Esophagus muscularis mucosa (tissue), 4 donors: ENCODE results near the gene TRMU. TPM values are rescaled to one million over a fixed set of nuclear protein-coding genes. Genes with fewer than 3 reads are reported as not detected.

Source experiments
- DNase-seq: peaks from one replicate; pipeline ENCODE4 v3.0.0-alpha.2; 2017; ENCODE audit errors: extremely low spot score
- H3K27ac ChIP-seq, 4 donors: fragments of 200-600 bp; sonication (generic); replicated peaks in 1 of 4; 1 replicate in 3 of 4; 2 replicates in 1 of 4; pipeline ENCODE4 v1.5.1; 2016 to 2019; ENCODE audit warnings: mild to moderate bottlenecking in 1 of 4
- H3K27me3 ChIP-seq, 4 donors: fragments of 200-600 bp; sonication (generic); one replicate each; pipeline versions ENCODE4 v1.5.1 to v1.6.0; 2016 to 2019
- H3K36me3 ChIP-seq, 4 donors: fragments of 200-600 bp; sonication (generic); one replicate each; pipeline ENCODE4 v1.5.1; 2016 to 2019
- H3K4me1 ChIP-seq, 4 donors: fragments of 200-600 bp; sonication (generic); one replicate each; pipeline ENCODE4 v1.5.1; 2016 to 2019
- H3K4me3 ChIP-seq, 4 donors: fragments of 200-600 bp; sonication (generic); 1 replicate in 2 of 4; 2 replicates in 2 of 4; pipeline ENCODE4 v1.5.1; 2016 to 2019; ENCODE audit warnings: mild to moderate bottlenecking in 4 of 4, moderate library complexity in 1 of 4
- H3K9me3 ChIP-seq, 4 donors: fragments of 200-600 bp; sonication (generic); 1 replicate in 3 of 4; 2 replicates in 1 of 4; pipeline ENCODE4 v1.5.1; 2016 to 2019
- CTCF ChIP-seq, 3 experiments: fragments of 200-600 bp in 2 of 3; fragments of 450-650 bp in 1 of 3; sonication (generic) in 2 of 3; IDR thresholded peaks; one replicate each; pipeline ENCODE4 v1.5.1; 2017 to 2019; ENCODE audit warnings: antibody characterized with exemption in 3 of 3, mild to moderate bottlenecking in 2 of 3, moderate library complexity in 1 of 3
- EP300 ChIP-seq: sonication (generic); formaldehyde crosslinking; IDR thresholded peaks from one replicate; pipeline ENCODE4 v1.6.1; 2017; ENCODE audit warnings: antibody characterized with exemption
- POLR2A ChIP-seq: fragments of 450-650 bp; IDR thresholded peaks from one replicate; pipeline ENCODE4 v1.6.1; 2017; ENCODE audit warnings: antibody characterized with exemption, moderate library complexity, mild to moderate bottlenecking, low read depth
- POLR2AphosphoS5 ChIP-seq, 2 donors: sonication (generic); formaldehyde crosslinking; IDR thresholded peaks; one replicate each; pipeline ENCODE4 v1.6.1; 2017; ENCODE audit warnings: antibody characterized with exemption in 2 of 2
- WGBS: methylation state at CpG from one replicate; pipeline ENCODE4 v1.1.5; 2018; 5-methylcytosine and 5-hydroxymethylcytosine counted together
- intact Hi-C: fragments of 100-400 bp; cut with DNase I; formaldehyde crosslinking; loops from one replicate; pipeline ENCODE4 v1.15.1; 2023
- total RNA-seq, 4 donors: library from RNA; depleted of rRNA; stranded (reverse); fragments of >200 nt; gene quantifications; one replicate each; pipeline versions ENCODE4 v1.1.0 to v1.2.1, GENCODE V29; 2016

Gene TRMU
- total RNA-seq, 4 donors from 2014 or later = 18.1 to 23.6 (median 20.6) TPM

DNA sequence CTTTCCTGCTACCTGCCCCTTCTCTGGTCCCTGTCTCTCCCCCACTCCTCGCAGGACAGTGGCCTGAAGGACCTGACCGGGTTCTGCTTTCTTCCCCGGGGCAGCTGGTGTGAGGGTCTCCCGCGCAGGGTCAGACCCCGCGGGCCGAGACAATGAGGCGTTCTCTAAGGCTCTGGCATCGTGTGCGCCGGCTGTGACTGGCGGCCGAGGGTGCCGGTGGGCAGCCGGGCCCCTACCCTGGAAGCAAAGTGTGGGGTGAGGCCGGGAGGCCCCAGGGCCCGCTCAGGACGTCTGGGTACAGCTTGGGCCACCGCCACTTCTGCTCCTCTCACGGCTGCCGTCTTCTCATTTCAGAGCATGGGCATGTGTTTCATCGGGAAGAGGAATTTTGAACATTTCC lies 16.3 kb downstream of the TRMU start:
- DNase-seq = no peak
- intact Hi-C loops = no loop called here
- WGBS = 94% methylated on average over 8 of the region's 23 CpGs
- H3K4me3 ChIP-seq = no peak overlapping the region
- H3K27ac ChIP-seq = no peak overlapping the region
- TF ChIP-seq CTCF (IDR thresholded peaks at IDR 0.05) (no peak), POLR2AphosphoS5 (IDR thresholded peaks at IDR 0.05) (no peak), EP300 (no peak), POLR2A (no peak)
- H3K36me3 ChIP-seq = peaks cover 71 to 99% (median 98%) of the 10 kb centered on the region in 4 donors
- peaks cover 0 to 42% (median 10%) of the 10 kb centered on the region in 4 donors for H3K4me1 ChIP-seq
- no peaks in the 10 kb centered on the region for H3K9me3 ChIP-seq
- H3K27me3 ChIP-seq = no peaks in the 10 kb centered on the region

DNA sequence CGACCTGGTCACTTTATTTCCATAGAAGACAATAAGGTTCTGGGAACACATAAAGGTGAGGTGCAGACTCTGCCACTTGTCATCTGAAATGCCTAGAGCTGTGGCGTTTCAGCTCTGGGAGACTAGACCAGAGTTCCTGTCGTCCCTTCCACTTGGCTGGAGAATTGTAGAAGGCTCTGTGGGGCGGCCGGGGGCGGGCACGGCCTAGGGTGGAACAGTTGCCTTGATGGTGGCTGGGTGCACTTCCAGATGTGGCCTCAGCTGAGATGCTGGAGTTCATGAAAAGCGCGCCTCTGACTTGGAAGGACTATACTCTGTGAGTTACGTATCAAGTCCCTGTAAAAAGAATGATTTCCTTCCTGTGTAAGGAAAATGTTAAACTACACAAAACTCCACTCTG lies 16.8 kb downstream of the TRMU start:
- H3K4me1 ChIP-seq = peaks cover 0 to 39% (median 10%) of the 10 kb centered on the region in 4 donors

DNA sequence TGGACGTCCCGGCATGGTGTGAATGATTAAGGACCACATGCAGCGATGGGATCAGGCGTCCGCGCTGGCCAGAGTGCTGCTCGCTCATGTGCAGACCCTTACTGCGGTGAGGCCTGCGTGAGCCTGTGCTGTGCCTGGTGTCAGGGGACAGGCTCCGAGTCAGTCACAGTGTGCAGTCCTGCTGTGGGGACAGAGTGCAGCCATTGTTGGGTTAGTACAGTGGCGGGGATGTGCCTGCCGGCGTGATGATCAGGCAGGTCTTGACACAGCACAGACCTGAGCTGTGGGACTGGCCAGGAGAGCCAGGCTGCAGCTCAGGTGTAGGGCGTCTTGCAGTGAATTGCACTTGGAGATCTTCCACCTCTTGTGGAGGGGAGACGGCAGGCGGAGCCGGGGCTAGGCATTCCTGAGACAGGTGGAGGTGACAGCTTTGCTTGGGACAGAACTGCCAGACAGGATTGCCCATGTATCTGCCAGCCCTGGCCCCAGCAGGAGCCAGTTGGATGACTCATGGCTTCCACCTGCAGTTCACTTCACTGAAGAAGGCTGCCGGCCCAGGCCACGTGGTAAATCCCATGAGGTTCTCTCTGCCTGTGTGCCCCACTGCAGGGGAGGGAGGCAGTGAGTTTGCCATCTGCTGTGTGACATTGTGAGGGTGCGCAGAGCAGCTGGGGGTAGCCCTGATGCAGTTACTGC lies 17.3 kb downstream of the TRMU start:
- H3K9me3 ChIP-seq = no peaks in the 10 kb centered on the region
- H3K36me3 ChIP-seq = peaks cover 64 to 98% (median 98%) of the 10 kb centered on the region in 4 donors
- no peak for DNase-seq
- H3K4me3 ChIP-seq = no peak overlapping the region
- H3K27me3 ChIP-seq = no peaks in the 10 kb centered on the region
- H3K27ac ChIP-seq = no peak overlapping the region
- no peak for TF ChIP-seq CTCF (IDR thresholded peaks at IDR 0.05)
- intact Hi-C loops = no loop called here
- peaks cover 0 to 38% (median 10%) of the 10 kb centered on the region in 4 donors for H3K4me1 ChIP-seq
- WGBS = 84% methylated on average over 8 of the region's 20 CpGs

More for the DNA sequence above, 16.8 kb downstream of the TRMU start:
- Histone ChIP-seq H3K27me3 (no peaks in the 10 kb centered on the region), H3K9me3 (no peaks in the 10 kb centered on the region), H3K36me3 (peaks cover 70 to 99% (median 98%) of the 10 kb centered on the region in 4 donors), H3K4me3 (no peak overlapping the region), H3K27ac (no peak overlapping the region)
- WGBS = 92% methylated on average over 10 of the region's 10 CpGs
- intact Hi-C loops = no loop called here
- TF ChIP-seq POLR2AphosphoS5 (IDR thresholded peaks at IDR 0.05) (no peak), EP300 (no peak), CTCF (IDR thresholded peaks at IDR 0.05) (no peak), POLR2A (no peak)
- DNase-seq = no peak

- 100% methylated on average over 1 of the region's 8 CpGs for WGBS
- TF ChIP-seq POLR2AphosphoS5 (IDR thresholded peaks at IDR 0.05) = no peak
- no peak for TF ChIP-seq CTCF (IDR thresholded peaks at IDR 0.05)
- no peak for TF ChIP-seq POLR2A
- TF ChIP-seq EP300 = no peak
- Histone ChIP-seq H3K4me1 (peaks cover 0 to 38% (median 10%) of the 10 kb centered on the region in 4 donors), H3K9me3 (no peaks in the 10 kb centered on the region), H3K27me3 (no peaks in the 10 kb centered on the region), H3K27ac (no peak overlapping the region), H3K36me3 (peaks cover 56 to 94% (median 91%) of the 10 kb centered on the region in 4 donors), H3K4me3 (no peak overlapping the region)
- no peak for DNase-seq
- intact Hi-C loops = no loop called here
These were observed 18.1 kb downstream of the TRMU start for GRCh38 chr22:46353483-46354105.
